Cardiac septum (tissue), 1 donor: ENCODE measurements around the gene ZNF555. TPM values are rescaled to one million over a fixed set of nuclear protein-coding genes. Genes with fewer than 3 reads are reported as not detected.
"Not testable (repeated sequence)": the region's sequence is repeated elsewhere in the genome, so short reads cannot be mapped to it uniquely, and the experiment has no call there.

Source experiments
- DNase-seq: peaks from one replicate; pipeline ENCODE4 v3.0.0-alpha.2; 2020; ENCODE audit warnings: low spot score
- intact Hi-C: fragments of 100-400 bp; cut with DNase I; formaldehyde crosslinking; loops from one replicate; pipeline ENCODE4 v1.14.0; 2022
- total RNA-seq: library from RNA; stranded (reverse); fragmentation: NEBNext Ultra II Directional; extraction: Animal tissue kit (Norgen Biotek cat#: 25700); gene quantifications from one replicate; pipeline ENCODE4 v1.2.1, GENCODE V29; 2021
- donor health status: DM: no; HTN: no; CAD: no.

ZNF555 gene
- total RNA-seq, 1 donor from 2014 or later = 6.9 TPM

DNA sequence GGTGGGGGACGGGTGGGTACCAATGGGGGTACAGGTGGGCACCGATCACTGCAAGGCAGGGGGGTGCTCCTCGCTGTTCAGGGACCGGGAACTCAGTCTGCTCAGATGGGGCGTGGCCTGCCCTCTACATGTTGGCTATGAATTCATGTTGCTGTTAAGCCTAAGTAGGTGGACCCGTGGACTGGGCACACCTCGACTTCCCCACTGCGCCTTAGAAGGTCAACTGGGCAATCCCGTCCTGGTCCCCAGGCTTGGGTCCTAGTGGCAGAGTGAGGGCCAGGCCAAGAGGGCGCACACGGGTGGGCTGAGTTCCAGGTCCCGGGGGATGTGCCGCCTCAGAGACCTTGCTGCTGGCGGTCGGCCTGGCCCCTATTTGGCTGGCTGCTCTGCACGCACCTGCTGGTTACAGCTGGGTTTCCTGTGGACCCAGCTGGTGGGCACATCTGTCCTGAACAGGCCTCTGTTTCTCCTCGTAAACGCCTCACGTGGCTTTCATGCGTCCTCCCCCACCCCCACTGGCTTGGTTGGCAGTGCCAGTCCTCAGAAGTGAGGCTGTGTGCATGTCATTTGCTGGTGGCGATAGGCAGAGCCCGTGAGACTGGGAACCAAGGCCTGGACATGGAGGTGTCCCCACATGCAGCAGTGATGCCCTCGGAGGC is 35.2 kb upstream of the ZNF555 start:
- intact Hi-C loops = no loop called here
- no peak for DNase-seq

DNA sequence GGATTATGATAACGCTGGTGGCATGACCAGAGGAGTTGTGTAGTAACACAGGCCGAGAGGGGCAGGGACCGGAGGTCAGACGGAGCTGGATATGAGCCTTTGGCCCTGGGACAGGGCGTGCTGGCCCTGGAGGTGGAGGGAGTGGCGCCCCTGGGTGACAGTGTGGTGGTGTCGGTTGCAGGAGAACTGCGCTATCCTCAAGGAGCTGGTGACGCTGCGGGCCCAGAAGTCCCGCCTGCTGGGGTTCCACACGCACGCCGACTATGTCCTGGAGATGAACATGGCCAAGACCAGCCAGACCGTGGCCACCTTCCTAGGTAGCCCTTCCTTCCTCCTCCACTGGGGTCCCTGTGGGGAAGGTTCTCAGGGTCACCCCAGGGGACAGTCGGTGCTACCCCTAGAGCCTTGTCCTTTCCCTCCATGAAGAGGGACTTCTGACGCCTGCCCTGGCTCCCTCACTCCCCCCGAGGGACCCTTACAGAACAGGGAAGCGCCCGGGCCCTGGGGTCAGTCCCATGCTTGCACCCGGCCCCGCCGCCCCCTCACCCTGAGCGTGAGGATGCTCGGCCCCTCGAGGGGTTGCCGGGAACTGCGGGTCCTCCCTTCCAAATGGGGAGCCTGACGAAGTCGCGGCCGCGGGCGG is 34.4 kb upstream of the ZNF555 start:
- intact Hi-C loops = no loop called here
- no peak for DNase-seq

GRCh38 chr19:2807379-2808128 is 33.7 kb upstream of the ZNF555 start:
- no peak for DNase-seq

GRCh38 chr19:2808129-2808941 is 32.9 kb upstream of the ZNF555 start:
- no peak for DNase-seq
- intact Hi-C loops = no loop called here

More at GRCh38 chr19:2807379-2808128, 33.7 kb upstream of the ZNF555 start:
- intact Hi-C loops = no loop called here

- DNase-seq = no peak
Measured at GRCh38 chr19:2809387-2810140, 31.7 kb upstream of the ZNF555 start.

DNA sequence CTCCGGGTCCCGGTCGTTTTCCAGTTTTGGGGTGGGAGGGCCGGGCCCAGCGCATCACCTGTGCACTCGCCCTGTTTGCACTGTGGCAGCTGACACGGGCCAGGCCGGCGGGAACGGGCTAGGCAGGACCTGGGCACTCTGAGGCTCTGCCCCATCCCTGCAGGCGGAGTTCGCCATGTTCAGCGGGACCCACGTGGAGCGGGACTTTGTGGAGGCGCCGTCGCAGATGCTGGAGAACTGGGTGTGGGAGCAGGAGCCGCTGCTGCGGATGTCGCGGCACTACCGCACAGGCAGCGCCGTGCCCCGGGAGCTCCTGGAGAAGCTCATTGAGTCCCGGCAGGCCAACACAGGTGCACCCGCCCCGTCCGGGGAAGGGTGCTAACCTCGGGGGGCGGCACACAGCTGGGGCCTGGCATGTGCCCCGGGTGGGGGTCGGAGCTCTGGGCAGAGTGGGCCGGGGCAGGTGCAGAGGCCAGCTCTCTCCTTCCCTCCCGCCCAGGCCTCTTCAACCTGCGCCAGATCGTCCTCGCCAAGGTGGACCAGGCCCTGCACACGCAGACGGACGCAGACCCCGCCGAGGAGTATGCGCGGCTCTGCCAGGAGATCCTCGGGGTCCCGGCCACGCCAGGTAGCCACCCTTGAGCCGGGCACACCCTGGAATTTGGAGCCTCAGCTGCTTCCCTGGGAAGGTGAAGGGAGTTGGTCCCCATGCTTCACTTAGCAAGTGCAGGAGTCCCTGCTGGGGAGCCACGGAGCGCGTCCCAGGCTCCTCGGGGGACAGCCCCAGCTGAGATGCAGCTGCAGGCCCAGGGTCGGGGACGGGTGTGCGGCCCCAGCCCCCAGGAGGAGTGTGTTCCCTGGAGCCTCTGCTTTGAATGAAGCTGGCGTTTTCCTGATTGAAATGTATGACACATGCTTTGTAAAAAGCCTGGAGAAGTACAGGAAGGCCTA is 30.9 kb upstream of the ZNF555 start:
- no peak for DNase-seq
- intact Hi-C loops = no loop called here

More at GRCh38 chr19:2809387-2810140, 31.7 kb upstream of the ZNF555 start:
- intact Hi-C loops = no loop called here

GRCh38 chr19:2811221-2811722 is 30.0 kb upstream of the ZNF555 start:
- no peak for DNase-seq
- intact Hi-C loops = no loop called here

DNA sequence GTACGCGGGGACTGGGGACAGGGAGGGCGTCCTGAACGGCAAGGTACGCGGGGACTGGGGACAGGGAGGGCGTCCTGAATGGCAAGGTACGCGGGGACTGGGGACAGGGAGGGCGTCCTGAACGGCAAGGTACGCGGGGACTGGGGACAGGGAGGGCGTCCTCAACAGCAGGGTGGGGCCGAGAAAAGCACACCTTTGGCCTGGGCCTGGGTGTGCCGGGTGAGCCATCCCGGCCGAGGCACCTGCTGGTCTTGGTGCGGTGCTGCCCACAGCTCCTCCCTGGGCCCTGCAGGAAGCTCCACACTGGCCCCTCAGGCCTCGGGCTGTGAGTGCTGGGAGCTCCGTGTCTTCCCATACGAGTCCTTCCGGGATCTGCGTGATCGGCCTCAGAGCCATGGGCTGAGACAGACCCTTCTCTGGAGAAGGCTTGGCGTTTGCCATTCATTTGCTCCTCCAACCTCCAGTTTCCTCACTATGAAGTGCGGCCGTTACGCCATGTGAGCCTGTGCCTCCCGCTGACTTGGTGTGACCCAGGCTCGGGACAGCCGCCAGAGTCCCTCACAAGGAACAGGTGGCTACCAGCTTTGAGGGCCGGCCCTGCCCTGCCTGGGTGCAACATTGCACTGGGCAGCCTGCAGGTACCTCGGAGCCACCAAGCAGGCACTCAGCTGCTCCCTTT is 29.4 kb upstream of the ZNF555 start:
- intact Hi-C loops = no loop called here
- no peak for DNase-seq

- intact Hi-C loops = no loop called here
- DNase-seq = no peak
Measured at GRCh38 chr19:2812414-2813234, 28.7 kb upstream of the ZNF555 start.

DNA sequence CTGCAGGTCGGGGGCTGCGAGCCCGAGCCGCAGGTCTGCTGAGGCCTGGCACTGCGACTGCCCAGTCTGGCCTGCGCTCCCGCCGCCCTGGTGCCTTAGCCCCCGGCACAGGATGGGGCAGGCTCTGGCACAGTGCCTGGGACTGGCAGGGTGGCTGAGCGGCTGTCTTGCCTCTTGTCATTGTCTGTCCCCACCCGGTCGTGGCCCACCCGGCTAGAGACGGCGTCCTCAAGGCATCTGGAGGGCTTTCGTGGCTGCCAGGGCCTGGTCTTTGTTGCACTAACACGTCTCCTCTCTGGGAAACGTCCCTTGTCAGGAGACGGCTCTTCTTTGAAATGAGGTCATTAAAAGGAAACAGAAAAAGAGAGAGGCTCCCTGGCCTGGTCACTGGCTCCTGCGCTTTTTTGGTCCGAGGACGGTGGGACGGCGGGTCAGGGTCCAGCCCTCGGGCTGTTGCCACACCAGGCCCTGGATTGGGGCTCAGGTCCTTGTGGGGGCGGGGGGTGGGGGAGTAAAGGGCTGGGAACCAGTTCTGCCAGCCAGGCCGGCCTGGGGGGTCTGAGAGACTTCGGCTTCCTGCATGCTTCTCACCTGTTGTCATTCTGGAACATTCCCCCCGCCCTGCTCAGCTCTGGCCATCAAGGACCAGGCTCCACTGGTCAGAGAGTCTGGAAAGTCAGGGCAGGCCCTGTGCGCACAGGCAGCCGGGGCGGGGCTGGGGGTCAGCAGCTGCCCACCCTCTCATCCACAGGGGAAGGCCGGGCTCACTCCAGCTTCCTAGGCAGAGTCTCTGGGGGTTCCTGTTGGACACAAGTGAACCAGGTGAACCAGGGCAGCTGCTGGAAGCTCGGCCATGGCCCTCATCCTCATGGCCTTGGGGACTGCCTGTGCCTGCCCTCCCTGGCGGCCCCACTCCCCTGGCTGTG is 27.8 kb upstream of the ZNF555 start:
- DNase-seq = no peak
- intact Hi-C loops = no loop called here

- intact Hi-C loops = no loop called here
- no peak for DNase-seq
Measured at GRCh38 chr19:2814426-2814825, 26.8 kb upstream of the ZNF555 start.

DNA sequence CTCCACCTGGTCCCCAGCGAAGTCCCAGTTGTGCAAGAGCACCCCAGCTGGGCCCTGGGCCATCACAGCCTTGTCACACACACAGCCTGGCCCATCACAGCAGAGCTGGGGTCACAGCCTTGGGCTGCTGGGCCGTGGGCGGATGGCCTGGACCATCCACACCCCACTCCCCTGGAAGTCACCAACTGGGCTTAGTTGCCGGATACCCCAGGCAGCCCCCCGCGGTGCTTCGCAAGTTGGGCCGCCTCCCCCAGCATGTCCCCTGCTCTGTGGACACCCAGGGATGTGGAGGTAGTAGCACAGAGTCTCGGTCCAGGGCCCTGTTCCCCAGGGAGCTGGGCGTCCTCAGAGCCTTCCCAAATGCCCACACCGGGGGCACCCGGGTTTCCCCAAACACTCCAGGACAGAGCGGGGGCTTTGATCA is 26.1 kb upstream of the ZNF555 start:
- DNase-seq = no peak
- intact Hi-C loops = no loop called here

DNA sequence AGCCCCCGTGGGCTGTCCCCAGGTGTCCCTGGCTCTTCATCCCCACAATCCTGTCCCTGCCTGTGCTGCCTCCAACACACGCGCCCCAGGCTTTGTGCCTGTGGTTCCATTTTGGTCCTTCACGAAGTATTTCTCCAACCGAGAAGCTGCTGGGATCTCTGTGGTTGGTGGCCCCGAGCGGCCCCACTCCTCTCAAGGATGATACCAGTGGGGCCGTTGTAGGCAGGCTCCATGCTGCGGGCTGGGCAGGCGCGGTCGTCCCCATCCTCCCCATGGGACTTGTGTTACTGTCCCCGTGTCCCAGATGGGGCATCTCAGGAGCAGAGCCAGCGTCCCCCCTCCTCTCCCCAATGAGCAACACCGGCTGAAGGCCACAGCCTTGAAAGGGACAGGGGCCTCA is 25.4 kb upstream of the ZNF555 start:
- intact Hi-C loops = no loop called here
- DNase-seq = no peak

DNA sequence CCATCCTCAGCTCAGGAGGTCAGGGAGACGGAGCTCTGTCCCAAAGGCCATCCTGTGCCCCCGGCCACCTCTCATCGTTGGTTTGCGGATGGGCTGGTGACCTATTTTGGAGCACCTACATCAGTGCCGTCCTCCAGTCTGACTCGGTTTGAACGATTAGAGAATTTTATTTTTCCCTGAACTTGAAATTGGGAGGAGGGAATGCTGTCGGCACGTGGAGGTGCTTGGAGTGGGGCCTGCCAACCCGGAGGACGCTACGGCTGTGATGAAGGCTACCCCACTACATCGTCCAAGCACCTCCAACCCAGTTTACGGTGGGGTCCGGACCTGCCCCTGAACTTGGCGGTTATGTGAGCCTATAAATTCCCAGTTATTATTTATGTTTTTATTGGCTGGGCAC is 24.6 kb upstream of the ZNF555 start:
- intact Hi-C loops = no loop called here
- no peak for DNase-seq

DNA sequence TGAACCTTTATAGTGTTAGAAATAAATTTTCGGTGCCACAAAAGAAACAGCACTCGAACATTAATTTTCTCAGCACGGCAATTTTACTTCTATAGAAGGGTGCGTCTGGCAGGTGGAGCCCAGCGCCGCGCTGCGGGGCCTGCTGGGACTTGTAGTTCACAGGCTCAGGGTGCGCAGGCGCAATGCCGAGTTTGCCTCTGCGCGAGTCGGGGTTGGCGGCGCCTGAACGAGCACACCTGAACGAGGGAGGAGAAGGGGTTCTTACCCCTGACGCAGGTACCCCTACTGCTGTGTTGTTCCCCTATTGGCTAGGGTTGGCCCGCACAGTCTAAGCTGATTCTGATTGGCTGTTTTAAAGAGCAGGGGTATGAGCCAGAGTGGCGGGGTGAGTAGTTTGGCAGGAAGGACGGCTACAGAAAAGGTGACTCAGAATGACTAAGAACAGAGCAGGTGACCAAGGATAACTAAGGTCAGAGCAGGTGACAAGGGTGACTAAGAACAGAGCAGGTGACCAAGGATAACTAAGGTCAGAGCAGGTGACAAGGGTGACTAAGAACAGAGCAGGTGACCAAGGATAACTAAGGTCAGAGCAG is 23.9 kb upstream of the ZNF555 start:
- intact Hi-C loops, DNase-seq: not testable (repeated sequence)
